Peyer's patch (tissue), 4 donors: ENCODE data around the gene PIP5K1B. TPM values are rescaled to one million over a fixed set of nuclear protein-coding genes. Genes with fewer than 3 reads are reported as not detected.

Source experiments
- DNase-seq, 3 donors: peaks; one replicate each; pipeline ENCODE4 v3.0.0-alpha.2; 2017 to 2019
- H3K27ac ChIP-seq, 4 donors: fragments of 200-600 bp; sonication (generic); one replicate each; pipeline ENCODE4 v1.5.1; 2016 to 2019
- H3K27me3 ChIP-seq, 2 donors: fragments of 200-600 bp; sonication (generic); one replicate each; pipeline ENCODE4 v1.5.1; 2019
- H3K36me3 ChIP-seq, 3 donors: fragments of 200-600 bp; sonication (generic); one replicate each; pipeline ENCODE4 v1.5.1; 2016 to 2019
- H3K4me1 ChIP-seq, 4 donors: fragments of 200-600 bp; sonication (generic); one replicate each; pipeline ENCODE4 v1.5.1; 2016 to 2019
- H3K4me3 ChIP-seq, 4 donors: fragments of 200-600 bp; sonication (generic); 1 replicate in 3 of 4; 2 replicates in 1 of 4; pipeline ENCODE4 v1.5.1; 2016 to 2019; ENCODE audit warnings: mild to moderate bottlenecking in 1 of 4
- H3K9me3 ChIP-seq, 4 donors: fragments of 200-600 bp; sonication (generic); one replicate each; pipeline ENCODE4 v1.5.1; 2016 to 2019; ENCODE audit warnings: mild to moderate bottlenecking in 1 of 4
- POLR2A ChIP-seq, 2 donors: fragments of 450-650 bp; IDR thresholded peaks; one replicate each; pipeline ENCODE4 v1.5.1; 2017; ENCODE audit warnings: antibody characterized with exemption in 2 of 2, mild to moderate bottlenecking in 2 of 2, moderate library complexity in 2 of 2
- total RNA-seq, 4 donors: library from RNA; depleted of rRNA; stranded (reverse); fragments of >200 nt; gene quantifications; one replicate each; pipeline ENCODE4 v1.1.0, GENCODE V29; 2016
- TF ChIP-seq, protein P1 (sequence below), 6 experiments: fragments of 450-650 bp in 4 of 6; fragments of 200-600 bp in 2 of 6; sonication (generic) in 1 of 6; IDR thresholded peaks; one replicate each; pipeline ENCODE4 v1.5.1; 2017 to 2019; ENCODE audit warnings: antibody characterized with exemption in 6 of 6, mild to moderate bottlenecking in 3 of 6, moderate library complexity in 1 of 6

The PIP5K1B gene
- total RNA-seq, 4 donors from 2014 or later: 15.7 to 60.1 (median 54.4) TPM

DNA sequence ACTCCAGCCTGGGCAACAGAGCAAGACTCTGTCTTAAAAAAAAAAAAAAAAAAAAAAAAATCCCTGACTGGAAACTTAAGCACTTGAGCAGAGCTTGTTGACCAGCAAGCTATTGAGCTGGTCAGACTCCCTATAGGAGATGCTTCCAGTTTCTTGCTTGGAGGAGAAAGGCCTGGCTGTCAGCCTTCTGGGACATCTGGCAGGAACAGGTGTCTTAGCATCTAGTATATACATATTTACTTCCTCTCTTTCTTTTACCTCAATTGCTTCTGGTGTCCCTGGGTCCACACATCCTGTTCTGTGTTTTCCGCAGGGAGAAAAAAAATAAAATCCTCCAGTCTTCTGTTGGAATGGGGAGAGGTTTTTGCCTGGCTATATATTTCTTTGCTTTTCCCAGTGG lies 248.7 kb downstream of the PIP5K1B start:
- H3K4me3 ChIP-seq: no peak overlapping the region
- no peaks in the 10 kb centered on the region for H3K9me3 ChIP-seq
- no peak for DNase-seq
- TF ChIP-seq, protein P1, sequence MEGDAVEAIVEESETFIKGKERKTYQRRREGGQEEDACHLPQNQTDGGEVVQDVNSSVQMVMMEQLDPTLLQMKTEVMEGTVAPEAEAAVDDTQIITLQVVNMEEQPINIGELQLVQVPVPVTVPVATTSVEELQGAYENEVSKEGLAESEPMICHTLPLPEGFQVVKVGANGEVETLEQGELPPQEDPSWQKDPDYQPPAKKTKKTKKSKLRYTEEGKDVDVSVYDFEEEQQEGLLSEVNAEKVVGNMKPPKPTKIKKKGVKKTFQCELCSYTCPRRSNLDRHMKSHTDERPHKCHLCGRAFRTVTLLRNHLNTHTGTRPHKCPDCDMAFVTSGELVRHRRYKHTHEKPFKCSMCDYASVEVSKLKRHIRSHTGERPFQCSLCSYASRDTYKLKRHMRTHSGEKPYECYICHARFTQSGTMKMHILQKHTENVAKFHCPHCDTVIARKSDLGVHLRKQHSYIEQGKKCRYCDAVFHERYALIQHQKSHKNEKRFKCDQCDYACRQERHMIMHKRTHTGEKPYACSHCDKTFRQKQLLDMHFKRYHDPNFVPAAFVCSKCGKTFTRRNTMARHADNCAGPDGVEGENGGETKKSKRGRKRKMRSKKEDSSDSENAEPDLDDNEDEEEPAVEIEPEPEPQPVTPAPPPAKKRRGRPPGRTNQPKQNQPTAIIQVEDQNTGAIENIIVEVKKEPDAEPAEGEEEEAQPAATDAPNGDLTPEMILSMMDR (IDR thresholded peaks at IDR 0.05): no peak
- TF ChIP-seq POLR2A (IDR thresholded peaks at IDR 0.05): no peak
- H3K27ac ChIP-seq: no peak overlapping the region
- H3K27me3 ChIP-seq: no peaks in the 10 kb centered on the region
- H3K4me1 ChIP-seq: no peaks in the 10 kb centered on the region
- H3K36me3 ChIP-seq: peaks cover 0 to 13% (median 0%) of the 10 kb centered on the region in 3 donors

- no peak for DNase-seq
- TF ChIP-seq, protein P1 (IDR thresholded peaks at IDR 0.05): no peak
- TF ChIP-seq POLR2A (IDR thresholded peaks at IDR 0.05): no peak
- Histone ChIP-seq H3K27me3 (no peaks in the 10 kb centered on the region), H3K27ac (no peak overlapping the region), H3K9me3 (no peaks in the 10 kb centered on the region), H3K4me1 (no peaks in the 10 kb centered on the region), H3K4me3 (no peak overlapping the region), H3K36me3 (peaks cover 0 to 8% (median 0%) of the 10 kb centered on the region in 3 donors)
Observed at GRCh38 chr9:68955330-68955729, 250.3 kb downstream of the PIP5K1B start.

- Histone ChIP-seq H3K36me3 (peaks cover 0 to 4% (median 0%) of the 10 kb centered on the region in 3 donors), H3K27me3 (no peaks in the 10 kb centered on the region), H3K4me1 (peaks cover 0 to 6% (median 0%) of the 10 kb centered on the region in 4 donors), H3K9me3 (no peaks in the 10 kb centered on the region), H3K27ac (no peak overlapping the region), H3K4me3 (no peak overlapping the region)
- TF ChIP-seq, protein P1 (IDR thresholded peaks at IDR 0.05): no peak
- TF ChIP-seq POLR2A (IDR thresholded peaks at IDR 0.05): no peak
- no peak for DNase-seq
Observed at GRCh38 chr9:68957479-68957878, 252.4 kb downstream of the PIP5K1B start.

GRCh38 chr9:68961587-68961986 lies 256.5 kb downstream of the PIP5K1B start:
- Histone ChIP-seq H3K4me3 (no peak overlapping the region), H3K27me3 (no peaks in the 10 kb centered on the region), H3K9me3 (no peaks in the 10 kb centered on the region), H3K4me1 (peaks cover 0 to 26% (median 5%) of the 10 kb centered on the region in 4 donors), H3K27ac (no peak overlapping the region), H3K36me3 (peaks cover 0 to 4% (median 0%) of the 10 kb centered on the region in 3 donors)
- DNase-seq: no peak
- TF ChIP-seq POLR2A (IDR thresholded peaks at IDR 0.05): no peak
- TF ChIP-seq, protein P1 (IDR thresholded peaks at IDR 0.05): no peak

DNA sequence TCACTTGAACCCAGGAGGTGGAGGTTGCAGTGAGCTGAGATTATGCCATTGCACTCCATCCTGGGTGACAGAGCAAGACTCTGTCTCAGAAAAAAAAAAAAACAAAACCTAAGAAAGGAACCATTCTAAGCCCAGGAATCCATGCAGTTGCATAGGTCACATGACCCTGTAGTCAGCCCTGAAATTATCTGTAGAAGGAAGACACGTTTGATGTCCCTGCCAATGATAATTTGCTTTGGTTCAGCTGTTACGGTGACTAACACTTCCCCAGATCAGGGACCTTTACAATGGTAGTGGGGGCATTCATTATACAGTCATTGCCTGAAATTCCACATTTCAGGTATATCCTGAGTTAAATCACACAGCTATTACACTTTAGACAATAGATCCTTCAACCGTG lies 258.4 kb downstream of the PIP5K1B start:
- Histone ChIP-seq H3K36me3 (no peaks in the 10 kb centered on the region), H3K9me3 (no peaks in the 10 kb centered on the region), H3K27me3 (no peaks in the 10 kb centered on the region), H3K4me3 (no peak overlapping the region), H3K4me1 (peaks cover 0 to 26% (median 5%) of the 10 kb centered on the region in 4 donors), H3K27ac (peak overlapping the region in 3 of 4 donors; percentile 41 to 84 (median 78))
- no peak for DNase-seq
- no peak for TF ChIP-seq POLR2A (IDR thresholded peaks at IDR 0.05)
- TF ChIP-seq, protein P1 (IDR thresholded peaks at IDR 0.05): no peak

DNA sequence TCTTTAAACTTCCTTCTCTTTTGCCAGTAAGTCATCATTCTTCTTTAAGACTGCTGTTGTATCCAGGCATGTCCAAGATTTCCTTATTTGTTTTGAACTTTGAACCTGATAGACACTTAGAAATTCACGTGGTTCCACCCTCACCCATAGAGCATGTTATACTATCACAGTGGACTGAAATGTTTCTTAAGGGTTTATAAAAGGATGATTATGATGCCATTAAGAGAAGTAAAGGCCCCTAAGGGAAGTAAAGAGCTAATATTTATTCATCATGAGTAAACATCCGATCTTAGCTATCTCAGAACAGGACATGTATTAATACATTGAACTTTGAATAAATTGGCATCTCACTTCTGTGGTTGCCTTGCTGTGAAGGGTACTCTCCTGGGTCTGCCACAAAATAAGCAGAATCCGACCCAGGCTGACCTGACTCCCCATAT lies 259.1 kb downstream of the PIP5K1B start:
- H3K27ac ChIP-seq: peak overlapping the region in 3 of 4 donors; percentile 41 to 84 (median 78)
- H3K36me3 ChIP-seq: no peaks in the 10 kb centered on the region
- no peak overlapping the region for H3K4me3 ChIP-seq
- no peak for DNase-seq
- peaks cover 0 to 26% (median 5%) of the 10 kb centered on the region in 4 donors for H3K4me1 ChIP-seq
- H3K27me3 ChIP-seq: no peaks in the 10 kb centered on the region
- TF ChIP-seq, protein P1 (IDR thresholded peaks at IDR 0.05): peak in 1 of 6 experiments; percentile 0
- no peak for TF ChIP-seq POLR2A (IDR thresholded peaks at IDR 0.05)
- H3K9me3 ChIP-seq: no peaks in the 10 kb centered on the region
